ENCODE measurements around the gene ADCY4. TPM values are rescaled to one million over a fixed set of nuclear protein-coding genes. Genes with fewer than 3 reads are reported as not detected.
A peak's percentile ranks its signal among the peaks of the same experiment; 100 is the strongest.

Gene ADCY4
- total and polyA plus RNA-seq, 2 of the 13 experiments (the other 11 are each of a cell fraction or from before 2014, with no cell fraction given), result 0.03 TPM; not detected in 1

GRCh38 chr14:24299255-24300191 lies 35.3 kb downstream of the ADCY4 start, which contains the start of the genes DHRS1 and NOP9 (continued):
- peak; percentile 99 for TF ChIP-seq ZNF280D (CRISPR knock-in tag; IDR thresholded peaks at IDR 0.05)
- peak; percentile 98 for TF ChIP-seq ZFP90 (CRISPR knock-in tag; IDR thresholded peaks at IDR 0.05; ENCODE audit: borderline replicate concordance)
- peak; percentile 98 for TF ChIP-seq ZNF513 (CRISPR knock-in tag; conservative IDR thresholded peaks at IDR 0.05)
- TF ChIP-seq ELF4 (CRISPR knock-in tag; IDR thresholded peaks at IDR 0.05; ENCODE audit: borderline replicate concordance), result peak; percentile 91; the same call in 1 of the 2 replicates
- no peak for TF ChIP-seq ZC3H13 (CRISPR knock-in tag; IDR thresholded peaks at IDR 0.05)
- peak; percentile 100 for TF ChIP-seq KDM5A (IDR thresholded peaks at IDR 0.05; ENCODE audit: borderline replicate concordance, low read length)
- TF ChIP-seq REXO4 (CRISPR knock-in tag; IDR thresholded peaks at IDR 0.05; ENCODE audit: borderline replicate concordance), result no peak
- TF ChIP-seq ZNF574 (CRISPR knock-in tag; IDR thresholded peaks at IDR 0.05), result peak; percentile 97
- TF ChIP-seq RORA (CRISPR knock-in tag; IDR thresholded peaks at IDR 0.05), result no peak
- TF ChIP-seq PHB2 (IDR thresholded peaks at IDR 0.05; ENCODE audit: partially characterized antibody), result no peak
- TF ChIP-seq ZNF615 (CRISPR knock-in tag; IDR thresholded peaks at IDR 0.05; ENCODE audit: borderline replicate concordance), result peak; percentile 94
- TF ChIP-seq CREM (IDR thresholded peaks at IDR 0.05), result peak; percentile 100
- TF ChIP-seq CREM (CRISPR knock-in tag; IDR thresholded peaks at IDR 0.05), result peak; percentile 99
- TF ChIP-seq ZBTB8A (CRISPR knock-in tag; IDR thresholded peaks at IDR 0.05; ENCODE audit: borderline replicate concordance, low read depth), result peak; percentile 80; the same call in 1 of the 2 replicates
- TF ChIP-seq ZNF589 (CRISPR knock-in tag; conservative IDR thresholded peaks at IDR 0.05), result no peak
- TF ChIP-seq ZNF678 (CRISPR knock-in tag; IDR thresholded peaks at IDR 0.05), result peak; percentile 87; the same call in 1 of the 2 replicates
- peak; percentile 41 for TF ChIP-seq TEAD3 (CRISPR knock-in tag; optimal IDR thresholded peaks at IDR 0.05; ENCODE audit: borderline replicate concordance)
- 0 out of 2 replicates have a peak, but pooled peaks have one; percentile 26 for TF ChIP-seq ATAD3A (CRISPR knock-in tag; IDR thresholded peaks at IDR 0.05)
- TF ChIP-seq TOPORS (CRISPR knock-in tag; IDR thresholded peaks at IDR 0.05), result peak; percentile 96
- TF ChIP-seq GABPB1 (CRISPR knock-in tag; IDR thresholded peaks at IDR 0.05), result peak; percentile 93

All from HepG2 (cell line).